Neural cell (in vitro differentiated cells): ENCODE data around the gene PLA2G12A. TPM values are rescaled to one million over a fixed set of nuclear protein-coding genes. Genes with fewer than 3 reads are reported as not detected.

Experiments
- H2AFZ ChIP-seq: fragments of 200-600, 300-800 bp; sonication (generic), shearing (Covaris generic); 2 replicates; pipeline ENCODE4 v1.6.0; 2014; ENCODE audit warnings: low read depth, mild to moderate bottlenecking, antibody characterized with exemption, low read length, moderate library complexity
- H3F3A ChIP-seq: fragments of 200-600 bp; shearing (Covaris generic); 2 replicates; pipeline ENCODE4 v1.6.1; 2016; ENCODE audit warnings: mild to moderate bottlenecking, moderate library complexity, mixed read lengths, antibody characterized with exemption, low read length; ENCODE audit not compliant: insufficient read depth, poor library complexity, severe bottlenecking
- H3K27ac ChIP-seq: fragments of 200-600, 300-800 bp; sonication (generic), shearing (Covaris generic); 2 replicates; pipeline ENCODE4 v1.5.1; 2014; ENCODE audit warnings: mild to moderate bottlenecking, low read length, moderate library complexity
- H3K27me3 ChIP-seq: fragments of 300-800, 200-600 bp; sonication (generic), shearing (Covaris generic); 2 replicates; pipeline ENCODE4 v1.6.0; 2014; ENCODE audit warnings: mild to moderate bottlenecking, low read depth, low read length, moderate library complexity; ENCODE audit not compliant: insufficient read depth
- H3K36me3 ChIP-seq: fragments of 300-800, 200-600 bp; sonication (generic), shearing (Covaris generic); 2 replicates; pipeline ENCODE4 v1.5.1; 2014; ENCODE audit warnings: mild to moderate bottlenecking, antibody characterized with exemption, low read length, moderate library complexity; ENCODE audit not compliant: insufficient read depth
- H3K4me2 ChIP-seq: fragments of 300-800, 200-600 bp; sonication (generic), shearing (Covaris generic); 2 replicates; pipeline ENCODE4 v1.6.0; 2014; ENCODE audit warnings: mild to moderate bottlenecking, low read length
- H3K4me3 ChIP-seq: fragments of 300-800, 200-600 bp; sonication (generic), shearing (Covaris generic); 2 replicates; pipeline ENCODE4 v1.5.1; 2014; ENCODE audit warnings: mild to moderate bottlenecking, low read length, moderate library complexity
- H3K79me2 ChIP-seq: fragments of 200-600 bp; shearing (Covaris generic); replicated peaks from 2 replicates; pipeline ENCODE4 v1.6.0; 2014; ENCODE audit warnings: mild to moderate bottlenecking, low read length, moderate library complexity; ENCODE audit not compliant: insufficient read depth
- H3K9ac ChIP-seq: fragments of 300-800, 200-600 bp; sonication (generic), shearing (Covaris generic); 2 replicates; pipeline ENCODE4 v1.6.1; 2016; ENCODE audit warnings: mild to moderate bottlenecking, low read length, mixed read lengths
- H3K9me2 ChIP-seq: fragments of 200-600 bp; shearing (Covaris generic); 2 replicates; pipeline ENCODE4 v1.6.1; 2016; ENCODE audit warnings: mild to moderate bottlenecking, low read length, mixed read lengths; ENCODE audit not compliant: insufficient read depth
- H3K9me3 ChIP-seq: fragments of 200-600, 300-800 bp; sonication (generic), shearing (Covaris generic); 2 replicates; pipeline ENCODE4 v1.6.1; 2016; ENCODE audit warnings: mild to moderate bottlenecking, mixed run types, low read length, moderate library complexity, mixed read lengths
- H4K20me1 ChIP-seq: fragments of 200-600 bp; shearing (Covaris generic); 2 replicates; pipeline ENCODE4 v1.6.1; 2016; ENCODE audit warnings: mild to moderate bottlenecking, mixed run types; ENCODE audit not compliant: insufficient read depth
- CTCF ChIP-seq: fragments of 450-650 bp; IDR thresholded peaks from 2 replicates; pipeline ENCODE4 v1.5.1; 2014; ENCODE audit warnings: antibody characterized with exemption, mild to moderate bottlenecking, moderate library complexity; ENCODE audit not compliant: poor library complexity, severe bottlenecking
- EP300 ChIP-seq: fragments of 450-650 bp; conservative IDR thresholded peaks from 2 replicates; pipeline ENCODE4 v1.6.1; 2014; ENCODE audit warnings: antibody characterized with exemption, mild to moderate bottlenecking, moderate library complexity; ENCODE audit not compliant: poor library complexity, severe bottlenecking
- EZH2 ChIP-seq: fragments of 200-600, 300-800 bp; shearing (Covaris generic), sonication (generic); IDR thresholded peaks from 2 replicates; pipeline ENCODE4 v1.6.1; 2014; ENCODE audit warnings: antibody characterized with exemption, low read length, borderline replicate concordance, mild to moderate bottlenecking; ENCODE audit not compliant: insufficient read depth, poor library complexity, severe bottlenecking
- MXI1 ChIP-seq: fragments of 450-650 bp; conservative IDR thresholded peaks from 2 replicates; pipeline ENCODE4 v1.6.1; 2014; ENCODE audit warnings: antibody characterized with exemption, mild to moderate bottlenecking; ENCODE audit not compliant: poor library complexity, severe bottlenecking
- POLR2AphosphoS5 ChIP-seq: IDR thresholded peaks from 2 replicates; pipeline ENCODE4 v1.6.1; 2012
- RAD21 ChIP-seq: fragments of 450-650 bp; conservative IDR thresholded peaks from 2 replicates; pipeline ENCODE4 v1.6.1; 2014; ENCODE audit warnings: antibody characterized with exemption, mild to moderate bottlenecking, moderate library complexity
- REST ChIP-seq: IDR thresholded peaks from 2 replicates; pipeline ENCODE4 v1.6.1; 2012; ENCODE audit warnings: borderline replicate concordance
- SMC3 ChIP-seq: fragments of 450-650 bp; conservative IDR thresholded peaks from 2 replicates; pipeline ENCODE4 v1.6.1; 2014; ENCODE audit warnings: antibody characterized with exemption, mild to moderate bottlenecking, moderate library complexity; ENCODE audit not compliant: poor library complexity
- TAF1 ChIP-seq: IDR thresholded peaks from 2 replicates; pipeline ENCODE4 v1.6.1; 2012; ENCODE audit warnings: low read depth
- polyA plus RNA-seq: library from polyadenylated mRNA; depleted of rRNA; stranded (reverse); fragments of >200 nt; gene quantifications from 2 replicates; pipeline ENCODE4 v1.2.3, GENCODE V29; 2014

Gene PLA2G12A
- polyA plus RNA-seq, 1 donor from 2014 or later, result 31.2 TPM

- no peak overlapping the region for H3K27ac ChIP-seq
- H3K4me2 ChIP-seq, result no peak overlapping the region
- H3K9ac ChIP-seq, result no peak overlapping the region
- H3K9me2 ChIP-seq, result no peaks in the 10 kb centered on the region
- no peaks in the 10 kb centered on the region for H3K9me3 ChIP-seq
- H4K20me1 ChIP-seq, result no peaks in the 10 kb centered on the region
- H2AFZ ChIP-seq, result no peak overlapping the region
- no peaks in the 10 kb centered on the region for H3F3A ChIP-seq
- H3K4me3 ChIP-seq, result no peak overlapping the region
- H3K79me2 ChIP-seq, result peaks cover 3% of the 10 kb centered on the region
- no peaks in the 10 kb centered on the region for H3K27me3 ChIP-seq
- no peaks in the 10 kb centered on the region for H3K36me3 ChIP-seq
- TF ChIP-seq MXI1, result no peak
- TF ChIP-seq TAF1, result no peak
- TF ChIP-seq EP300, result no peak
- TF ChIP-seq RAD21, result no peak
- no peak for TF ChIP-seq EZH2
- no peak for TF ChIP-seq CTCF
- no peak for TF ChIP-seq SMC3
- no peak for TF ChIP-seq POLR2AphosphoS5
- no peak for TF ChIP-seq REST
Observed at GRCh38 chr4:109723110-109723509, 6.8 kb downstream of the PLA2G12A start.

GRCh38 chr4:109722357-109722756 lies 7.5 kb downstream of the PLA2G12A start:
- H3K36me3 ChIP-seq, result no peaks in the 10 kb centered on the region
- no peak overlapping the region for H3K4me2 ChIP-seq
- H2AFZ ChIP-seq, result no peak overlapping the region
- no peak overlapping the region for H3K9ac ChIP-seq
- no peaks in the 10 kb centered on the region for H3K9me2 ChIP-seq
- H3K27me3 ChIP-seq, result no peaks in the 10 kb centered on the region
- H3F3A ChIP-seq, result no peaks in the 10 kb centered on the region
- H3K4me3 ChIP-seq, result no peak overlapping the region
- H4K20me1 ChIP-seq, result no peaks in the 10 kb centered on the region
- H3K79me2 ChIP-seq, result peaks cover 3% of the 10 kb centered on the region
- H3K9me3 ChIP-seq, result no peaks in the 10 kb centered on the region
- TF ChIP-seq CTCF, result no peak
- TF ChIP-seq EZH2, result no peak
- no peak for TF ChIP-seq RAD21
- no peak for TF ChIP-seq MXI1
- TF ChIP-seq TAF1, result no peak
- no peak for TF ChIP-seq REST
- no peak for TF ChIP-seq POLR2AphosphoS5
- H3K27ac ChIP-seq, result no peak overlapping the region
